Uterus (tissue), 4 donors: ENCODE data around the gene GAREM1. TPM values are rescaled to one million over a fixed set of nuclear protein-coding genes. Genes with fewer than 3 reads are reported as not detected.
"Not testable (repeated sequence)": the region's sequence is repeated elsewhere in the genome, so short reads cannot be mapped to it uniquely, and the experiment has no call there.

Source experiments
- DNase-seq, 2 donors: peaks; one replicate each; pipeline ENCODE4 v3.0.0-alpha.2; 2019 to 2020
- H3K27ac ChIP-seq, 2 donors: fragments of 200-600 bp; sonication (generic); 1 replicate in 1 of 2; 2 replicates in 1 of 2; pipeline ENCODE4 v1.5.1; 2016 to 2018
- H3K27me3 ChIP-seq, 2 donors: fragments of 200-600 bp; sonication (generic); one replicate each; pipeline ENCODE4 v1.5.1; 2018 to 2019; ENCODE audit warnings: control low read depth in 1 of 2
- H3K36me3 ChIP-seq, 2 donors: fragments of 200-600 bp; sonication (generic); one replicate each; pipeline ENCODE4 v1.5.1; 2019; ENCODE audit warnings: control low read depth in 1 of 2
- H3K4me1 ChIP-seq, 2 donors: fragments of 200-600 bp; sonication (generic); one replicate each; pipeline ENCODE4 v1.5.1; 2018 to 2019; ENCODE audit warnings: control low read depth in 1 of 2
- H3K4me3 ChIP-seq, 2 donors: fragments of 200-600 bp; sonication (generic); 1 replicate in 1 of 2; 2 replicates in 1 of 2; pipeline ENCODE4 v1.5.1; 2018 to 2019; ENCODE audit warnings: mild to moderate bottlenecking in 1 of 2
- H3K9me3 ChIP-seq, 2 donors: fragments of 200-600 bp; sonication (generic); one replicate each; pipeline ENCODE4 v1.5.1; 2019; ENCODE audit warnings: control low read depth in 1 of 2
- POLR2A ChIP-seq, 2 donors: fragments of 450-650 bp; IDR thresholded peaks; one replicate each; pipeline ENCODE4 v1.6.1; 2016; ENCODE audit warnings: antibody characterized with exemption in 2 of 2, mild to moderate bottlenecking in 1 of 2, moderate library complexity in 1 of 2
- intact Hi-C: fragments of 100-400 bp; cut with DNase I; formaldehyde crosslinking; loops from one replicate; pipeline ENCODE4 v1.15.1; 2023; ENCODE audit warnings: low total_unique reads
- small RNA-seq: library from RNA; depleted of rRNA; stranded (forward); fragments of <200 nt; gene quantifications from one replicate; pipeline ENCODE3, GENCODE V24; 2016
- total RNA-seq, 4 donors: library from RNA; depleted of rRNA in 3 of 4; stranded (reverse); fragments of >200 nt in 3 of 4; gene quantifications; one replicate each; pipeline versions ENCODE4 v1.1.0 to v1.2.4, GENCODE V29; 2014 to 2023
- TF ChIP-seq, protein P1 (sequence below), 4 experiments: fragments of 200-600 bp in 2 of 4; fragments of 450-650 bp in 2 of 4; sonication (generic) in 2 of 4; IDR thresholded peaks; one replicate each; pipeline ENCODE4 v1.5.1; 2016 to 2019; ENCODE audit warnings: antibody characterized with exemption in 4 of 4, mild to moderate bottlenecking in 2 of 4, moderate library complexity in 1 of 4
- donor health status: DM: yes; HTN: yes; CAD: no.

GAREM1 gene
- total RNA-seq, 4 donors from 2014 or later = 1.5 to 12.0 (median 5.9) TPM

DNA sequence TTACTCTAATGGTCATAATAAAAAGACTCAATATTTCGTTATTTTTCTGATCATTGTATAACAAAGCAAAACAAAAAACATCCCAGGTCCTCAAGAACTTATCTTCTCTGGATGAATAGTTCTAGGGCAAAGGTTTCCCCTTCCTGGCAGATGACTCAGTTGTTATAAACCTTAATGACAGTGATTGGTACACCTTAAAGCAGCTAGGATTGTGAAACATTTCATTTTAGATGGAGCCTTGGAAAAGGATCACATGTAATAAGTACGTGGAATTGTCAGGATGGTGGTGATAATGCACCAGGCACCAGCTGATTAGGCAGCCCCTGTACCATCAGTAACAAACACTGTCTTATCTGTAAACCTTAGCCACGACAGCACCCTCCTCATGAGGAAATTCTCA, 233.6 kb downstream of the GAREM1 start:
- Histone ChIP-seq H3K27ac (no peak overlapping the region), H3K4me1 (no peaks in the 10 kb centered on the region), H3K36me3 (no peaks in the 10 kb centered on the region), H3K4me3 (no peak overlapping the region), H3K9me3 (no peaks in the 10 kb centered on the region), H3K27me3 (no peaks in the 10 kb centered on the region)
- TF ChIP-seq, protein P1, sequence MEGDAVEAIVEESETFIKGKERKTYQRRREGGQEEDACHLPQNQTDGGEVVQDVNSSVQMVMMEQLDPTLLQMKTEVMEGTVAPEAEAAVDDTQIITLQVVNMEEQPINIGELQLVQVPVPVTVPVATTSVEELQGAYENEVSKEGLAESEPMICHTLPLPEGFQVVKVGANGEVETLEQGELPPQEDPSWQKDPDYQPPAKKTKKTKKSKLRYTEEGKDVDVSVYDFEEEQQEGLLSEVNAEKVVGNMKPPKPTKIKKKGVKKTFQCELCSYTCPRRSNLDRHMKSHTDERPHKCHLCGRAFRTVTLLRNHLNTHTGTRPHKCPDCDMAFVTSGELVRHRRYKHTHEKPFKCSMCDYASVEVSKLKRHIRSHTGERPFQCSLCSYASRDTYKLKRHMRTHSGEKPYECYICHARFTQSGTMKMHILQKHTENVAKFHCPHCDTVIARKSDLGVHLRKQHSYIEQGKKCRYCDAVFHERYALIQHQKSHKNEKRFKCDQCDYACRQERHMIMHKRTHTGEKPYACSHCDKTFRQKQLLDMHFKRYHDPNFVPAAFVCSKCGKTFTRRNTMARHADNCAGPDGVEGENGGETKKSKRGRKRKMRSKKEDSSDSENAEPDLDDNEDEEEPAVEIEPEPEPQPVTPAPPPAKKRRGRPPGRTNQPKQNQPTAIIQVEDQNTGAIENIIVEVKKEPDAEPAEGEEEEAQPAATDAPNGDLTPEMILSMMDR (IDR thresholded peaks at IDR 0.05) = no peak
- TF ChIP-seq POLR2A (IDR thresholded peaks at IDR 0.05) = no peak
- DNase-seq = no peak
- intact Hi-C loops = no loop called here

DNA sequence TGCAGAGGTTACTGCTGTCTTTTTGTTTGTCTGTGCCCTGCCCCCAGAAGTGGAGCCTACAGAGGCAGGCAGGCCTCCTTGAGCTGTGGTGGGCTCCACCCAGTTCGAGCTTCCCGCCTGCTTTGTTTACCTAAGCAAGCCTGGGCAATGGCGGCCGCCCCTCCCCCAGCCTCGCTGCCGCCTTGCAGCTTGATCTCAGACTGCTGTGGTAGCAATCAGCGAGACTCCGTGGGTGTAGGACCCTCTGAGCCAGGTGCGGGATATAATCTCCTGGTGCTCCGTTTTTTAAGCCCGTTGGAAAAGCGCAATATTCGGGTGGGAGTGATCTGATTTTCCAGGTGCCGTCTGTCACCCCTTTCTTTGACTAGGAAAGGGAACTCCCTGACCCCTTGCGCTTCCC, 237.3 kb downstream of the GAREM1 start:
- intact Hi-C loops, H3K36me3 ChIP-seq, H3K9me3 ChIP-seq, H3K27ac ChIP-seq, H3K4me1 ChIP-seq, H3K4me3 ChIP-seq, DNase-seq, H3K27me3 ChIP-seq: not testable (repeated sequence)

GRCh38 chr18:32219431-32220018, 251.2 kb downstream of the GAREM1 start:
- no peak overlapping the region for H3K27ac ChIP-seq
- no peaks in the 10 kb centered on the region for H3K36me3 ChIP-seq
- H3K4me1 ChIP-seq = no peaks in the 10 kb centered on the region
- intact Hi-C loops = no loop called here
- H3K4me3 ChIP-seq = no peak overlapping the region
- no peaks in the 10 kb centered on the region for H3K27me3 ChIP-seq
- DNase-seq = no peak
- TF ChIP-seq, protein P1 (IDR thresholded peaks at IDR 0.05) = no peak
- TF ChIP-seq POLR2A (IDR thresholded peaks at IDR 0.05) = no peak
- H3K9me3 ChIP-seq = no peaks in the 10 kb centered on the region

- H3K27ac ChIP-seq = no peak overlapping the region
- intact Hi-C loops = no loop called here
- no peak overlapping the region for H3K4me3 ChIP-seq
- DNase-seq = no peak
- no peaks in the 10 kb centered on the region for H3K4me1 ChIP-seq
- H3K36me3 ChIP-seq = no peaks in the 10 kb centered on the region
- TF ChIP-seq, protein P1 (IDR thresholded peaks at IDR 0.05) = no peak
- TF ChIP-seq POLR2A (IDR thresholded peaks at IDR 0.05) = no peak
- H3K9me3 ChIP-seq = no peaks in the 10 kb centered on the region
- no peaks in the 10 kb centered on the region for H3K27me3 ChIP-seq
Measured at GRCh38 chr18:32216390-32216789, 254.3 kb downstream of the GAREM1 start.

DNA sequence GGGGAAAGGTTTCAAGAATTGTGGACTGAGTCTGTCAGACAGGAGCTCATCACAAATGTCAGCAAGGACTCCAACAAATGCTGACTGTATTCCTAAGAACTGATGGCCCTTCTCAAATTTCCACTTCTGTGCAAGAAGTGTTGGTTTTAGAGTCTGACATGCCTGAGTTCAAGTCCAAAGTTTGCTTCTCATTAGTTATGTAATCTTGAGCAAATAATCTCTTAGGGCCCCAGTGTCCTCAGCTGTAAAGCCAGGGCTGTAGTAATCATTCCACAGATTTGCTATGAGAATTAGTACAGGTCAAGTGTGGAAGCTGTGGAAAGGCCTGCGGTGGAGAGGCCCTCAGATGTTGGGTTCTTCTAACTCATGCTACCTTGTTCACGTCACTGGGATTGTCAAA, 257.0 kb downstream of the GAREM1 start:
- Histone ChIP-seq H3K4me3 (no peak overlapping the region), H3K27me3 (no peaks in the 10 kb centered on the region), H3K27ac (no peak overlapping the region), H3K36me3 (no peaks in the 10 kb centered on the region), H3K9me3 (no peaks in the 10 kb centered on the region), H3K4me1 (no peaks in the 10 kb centered on the region)
- DNase-seq = no peak
- intact Hi-C loops = no loop called here
- TF ChIP-seq POLR2A (IDR thresholded peaks at IDR 0.05) = no peak
- TF ChIP-seq, protein P1 (IDR thresholded peaks at IDR 0.05) = no peak

Small RNAs within 50 kb of the gene (small RNA-seq; reads per million reads assigned to genes)
- not detected for gene RF00019
